Brain microvascular endothelial cell (primary cell): Measurements from ENCODE around the gene WNK2.

Source experiments
- DNase-seq: peaks from one replicate; pipeline ENCODE4 v3.0.0-alpha.2; 2020
- H3K27ac ChIP-seq: fragments of 250-450 bp; sonication (Bioruptor Pico); 2 replicates; pipeline ENCODE4 v1.5.1; 2020; ENCODE audit warnings: mild to moderate bottlenecking, moderate library complexity
- H3K27me3 ChIP-seq: fragments of 250-450 bp; sonication (Bioruptor Pico); replicated peaks from 2 replicates; pipeline ENCODE4 v1.5.1; 2020; ENCODE audit warnings: mild to moderate bottlenecking
- H3K36me3 ChIP-seq: fragments of 250-450 bp; sonication (Bioruptor Pico); replicated peaks from 2 replicates; pipeline ENCODE4 v1.5.1; 2020; ENCODE audit warnings: mild to moderate bottlenecking
- H3K4me3 ChIP-seq: 2 replicates; pipeline ENCODE4 v1.5.1; 2011; ENCODE audit warnings: low read depth, mild to moderate bottlenecking, control low read depth, low read length, moderate library complexity
- in situ Hi-C: cut with HindIII; loops from 2 replicates; pipeline ENCODE4 v1.10.0; 2017; ENCODE audit warnings: low sequenced_read_pairs, low pct_ligation_motif_present
- TF ChIP-seq, protein P1 (sequence below): IDR thresholded peaks from 2 replicates; pipeline ENCODE4 v1.5.1; 2011; ENCODE audit warnings: low read depth, mild to moderate bottlenecking, moderate library complexity, low read length, control low read depth, inconsistent platforms; ENCODE audit errors: missing control alignments

The WNK2 gene

DNA sequence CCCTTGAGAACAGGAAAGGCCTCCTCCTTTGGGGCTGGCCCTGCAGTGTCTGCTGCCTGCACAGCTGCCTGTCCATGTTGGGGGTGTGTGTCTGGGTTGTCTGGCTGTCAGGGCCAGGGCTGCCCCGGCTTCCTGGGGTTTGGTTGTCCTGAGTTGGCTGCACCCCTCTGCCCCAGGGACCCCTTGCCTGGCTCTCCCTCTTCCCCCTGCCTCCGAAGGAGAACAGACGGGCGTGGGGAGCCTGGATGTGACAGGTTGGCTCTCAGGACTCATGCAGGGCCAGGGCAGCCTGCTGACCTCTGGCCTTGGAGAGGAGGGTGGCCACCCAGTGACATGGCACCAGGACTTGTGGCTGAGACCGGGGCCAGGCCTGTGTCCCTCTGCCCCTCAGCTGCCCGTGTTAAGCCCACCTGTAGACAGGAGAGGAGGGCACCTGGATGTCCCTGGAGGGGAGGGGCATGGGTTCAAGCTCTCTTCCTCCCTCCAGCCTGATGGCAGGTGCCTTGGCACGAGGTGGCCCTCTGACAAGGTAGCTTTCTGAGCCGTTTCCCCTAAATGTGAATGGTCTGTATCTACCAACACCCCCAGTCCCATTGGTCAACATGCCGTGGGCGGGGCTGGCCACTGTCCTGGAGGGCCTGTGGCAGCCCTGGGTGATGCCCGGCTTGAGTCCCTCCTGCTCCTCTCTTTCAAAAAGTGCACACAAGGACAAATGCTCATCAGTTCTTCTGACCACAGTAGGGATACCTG lies 34.9 kb downstream of the WNK2 start:
- H3K36me3 ChIP-seq = no peaks in the 10 kb centered on the region
- in situ Hi-C loops = no loop called here
- DNase-seq = no peak
- TF ChIP-seq, protein P1, sequence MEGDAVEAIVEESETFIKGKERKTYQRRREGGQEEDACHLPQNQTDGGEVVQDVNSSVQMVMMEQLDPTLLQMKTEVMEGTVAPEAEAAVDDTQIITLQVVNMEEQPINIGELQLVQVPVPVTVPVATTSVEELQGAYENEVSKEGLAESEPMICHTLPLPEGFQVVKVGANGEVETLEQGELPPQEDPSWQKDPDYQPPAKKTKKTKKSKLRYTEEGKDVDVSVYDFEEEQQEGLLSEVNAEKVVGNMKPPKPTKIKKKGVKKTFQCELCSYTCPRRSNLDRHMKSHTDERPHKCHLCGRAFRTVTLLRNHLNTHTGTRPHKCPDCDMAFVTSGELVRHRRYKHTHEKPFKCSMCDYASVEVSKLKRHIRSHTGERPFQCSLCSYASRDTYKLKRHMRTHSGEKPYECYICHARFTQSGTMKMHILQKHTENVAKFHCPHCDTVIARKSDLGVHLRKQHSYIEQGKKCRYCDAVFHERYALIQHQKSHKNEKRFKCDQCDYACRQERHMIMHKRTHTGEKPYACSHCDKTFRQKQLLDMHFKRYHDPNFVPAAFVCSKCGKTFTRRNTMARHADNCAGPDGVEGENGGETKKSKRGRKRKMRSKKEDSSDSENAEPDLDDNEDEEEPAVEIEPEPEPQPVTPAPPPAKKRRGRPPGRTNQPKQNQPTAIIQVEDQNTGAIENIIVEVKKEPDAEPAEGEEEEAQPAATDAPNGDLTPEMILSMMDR = no peak
- no peak overlapping the region for H3K4me3 ChIP-seq
- no peaks in the 10 kb centered on the region for H3K27me3 ChIP-seq
- no peak overlapping the region for H3K27ac ChIP-seq

DNA sequence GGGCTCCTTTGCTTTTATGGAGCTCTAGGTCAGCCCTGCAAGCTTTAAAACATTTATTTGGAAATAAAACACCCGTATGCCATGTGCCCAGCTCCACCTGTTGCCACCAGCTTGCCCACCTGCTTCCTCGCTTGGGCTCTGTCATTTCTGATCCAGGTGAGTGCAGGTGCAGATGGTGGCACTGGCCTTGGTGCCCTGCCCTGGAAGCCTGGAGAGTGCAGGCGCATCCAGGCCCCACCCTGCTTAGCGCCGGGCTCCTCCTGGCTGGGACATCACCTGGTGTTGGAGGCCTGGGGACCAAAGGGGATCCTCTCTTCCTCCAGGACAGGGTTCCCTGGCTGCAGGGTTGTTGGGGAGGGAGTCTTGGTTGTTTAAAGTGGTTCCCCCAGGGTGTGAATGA lies 35.8 kb downstream of the WNK2 start:
- Histone ChIP-seq H3K36me3 (no peaks in the 10 kb centered on the region), H3K27me3 (no peaks in the 10 kb centered on the region), H3K4me3 (no peak overlapping the region), H3K27ac (no peak overlapping the region)
- in situ Hi-C loops = no loop called here
- no peak for DNase-seq
- TF ChIP-seq, protein P1 = no peak

- Histone ChIP-seq H3K4me3 (no peak overlapping the region), H3K27me3 (no peaks in the 10 kb centered on the region), H3K36me3 (no peaks in the 10 kb centered on the region), H3K27ac (no peak overlapping the region)
- in situ Hi-C loops = no loop called here
- no peak for DNase-seq
- TF ChIP-seq, protein P1 = no peak
These were observed 36.7 kb downstream of the WNK2 start for GRCh38 chr9:93220627-93221026.

DNA sequence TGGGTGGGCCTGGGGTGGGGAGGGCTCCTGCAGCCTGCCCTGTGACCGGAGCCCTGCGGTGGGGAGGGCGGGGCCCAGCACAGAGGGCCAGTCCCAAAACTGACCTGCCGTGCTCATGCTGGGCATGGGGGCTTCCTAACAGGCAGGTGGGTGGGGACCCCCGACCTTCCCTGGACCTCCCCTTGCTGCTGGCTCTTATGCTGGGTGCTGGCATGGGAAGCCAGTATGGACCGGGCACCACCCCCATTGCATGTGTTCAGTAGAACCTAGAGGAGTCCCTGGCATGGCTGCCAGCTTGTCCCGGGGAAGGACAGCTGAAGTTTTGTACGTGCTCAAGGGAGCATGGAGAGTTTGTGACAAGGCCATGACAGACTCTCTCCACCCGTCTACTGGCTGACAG lies 37.1 kb downstream of the WNK2 start:
- TF ChIP-seq, protein P1 = no peak
- Histone ChIP-seq H3K27me3 (no peaks in the 10 kb centered on the region), H3K27ac (no peak overlapping the region), H3K4me3 (no peak overlapping the region), H3K36me3 (no peaks in the 10 kb centered on the region)
- no peak for DNase-seq
- in situ Hi-C loops = no loop called here

- in situ Hi-C loops = no loop called here
- H3K27me3 ChIP-seq = no peaks in the 10 kb centered on the region
- TF ChIP-seq, protein P1 = no peak
- H3K36me3 ChIP-seq = no peaks in the 10 kb centered on the region
- DNase-seq = no peak
- H3K27ac ChIP-seq = no peak overlapping the region
- no peak overlapping the region for H3K4me3 ChIP-seq
These were observed 38.9 kb downstream of the WNK2 start for GRCh38 chr9:93222890-93223259.
